ENCODE measurements around the gene DTX2.
"Not testable (repeated sequence)": the region's sequence is repeated elsewhere in the genome, so short reads cannot be mapped to it uniquely, and the experiment has no call there.

The DTX2 gene

GRCh38 chr7:76480403-76481253 is 19.1 kb downstream of the DTX2 start:
- not testable (repeated sequence) for H3K4me2 ChIP-seq; H3K27ac ChIP-seq; H3K79me2 ChIP-seq (ENCODE audit: insufficient read depth, low read depth); H4K20me1 ChIP-seq (ENCODE audit: insufficient read depth); H3K9ac ChIP-seq; H3K36me3 ChIP-seq (ENCODE audit: insufficient read depth); H3K27me3 ChIP-seq (ENCODE audit: insufficient read depth, low read depth); H3K4me1 ChIP-seq (ENCODE audit: low read depth, poor library complexity, severe bottlenecking); H3K4me3 ChIP-seq (IDR thresholded peaks at IDR 0.05; ENCODE audit: insufficient read depth, low read depth, low read length); H2AFZ ChIP-seq (ENCODE audit: low read depth)

- not testable (repeated sequence) for H3K27me3 ChIP-seq (ENCODE audit: insufficient read depth, low read depth); H3K27ac ChIP-seq; H3K4me3 ChIP-seq (IDR thresholded peaks at IDR 0.05; ENCODE audit: insufficient read depth, low read depth, low read length)
Observed at GRCh38 chr7:76482660-76483059, 21.2 kb downstream of the DTX2 start.

GRCh38 chr7:76483081-76483480 is 21.6 kb downstream of the DTX2 start:
- not testable (repeated sequence) for H2AFZ ChIP-seq (ENCODE audit: low read depth); H3K4me3 ChIP-seq (IDR thresholded peaks at IDR 0.05; ENCODE audit: insufficient read depth, low read depth, low read length); H3K4me1 ChIP-seq (ENCODE audit: low read depth, poor library complexity, severe bottlenecking); H4K20me1 ChIP-seq (ENCODE audit: insufficient read depth); H3K79me2 ChIP-seq (ENCODE audit: insufficient read depth, low read depth); H3K27me3 ChIP-seq (ENCODE audit: insufficient read depth, low read depth); H3K27ac ChIP-seq; H3K9ac ChIP-seq; H3K4me2 ChIP-seq; H3K36me3 ChIP-seq (ENCODE audit: insufficient read depth)

More at GRCh38 chr7:76482660-76483059, 21.2 kb downstream of the DTX2 start:
- H3K4me2 ChIP-seq; H3K9ac ChIP-seq; H2AFZ ChIP-seq (ENCODE audit: low read depth); H4K20me1 ChIP-seq (ENCODE audit: insufficient read depth); H3K79me2 ChIP-seq (ENCODE audit: insufficient read depth, low read depth); H3K4me1 ChIP-seq (ENCODE audit: low read depth, poor library complexity, severe bottlenecking); H3K36me3 ChIP-seq (ENCODE audit: insufficient read depth): not testable (repeated sequence)

- H3K36me3 ChIP-seq (ENCODE audit: insufficient read depth); H3K4me1 ChIP-seq (ENCODE audit: low read depth, poor library complexity, severe bottlenecking); H3K4me3 ChIP-seq (IDR thresholded peaks at IDR 0.05; ENCODE audit: insufficient read depth, low read depth, low read length); H4K20me1 ChIP-seq (ENCODE audit: insufficient read depth); H3K27me3 ChIP-seq (ENCODE audit: insufficient read depth, low read depth); H3K27ac ChIP-seq; H3K4me2 ChIP-seq; H2AFZ ChIP-seq (ENCODE audit: low read depth); H3K9ac ChIP-seq; H3K79me2 ChIP-seq (ENCODE audit: insufficient read depth, low read depth): not testable (repeated sequence)
Observed at GRCh38 chr7:76484456-76484855, 22.9 kb downstream of the DTX2 start.

- H3K4me1 ChIP-seq (ENCODE audit: low read depth, poor library complexity, severe bottlenecking); H3K27me3 ChIP-seq (ENCODE audit: insufficient read depth, low read depth); H2AFZ ChIP-seq (ENCODE audit: low read depth); H3K36me3 ChIP-seq (ENCODE audit: insufficient read depth); H3K27ac ChIP-seq; H4K20me1 ChIP-seq (ENCODE audit: insufficient read depth); H3K9ac ChIP-seq; H3K4me3 ChIP-seq (IDR thresholded peaks at IDR 0.05; ENCODE audit: insufficient read depth, low read depth, low read length); H3K79me2 ChIP-seq (ENCODE audit: insufficient read depth, low read depth); H3K4me2 ChIP-seq: not testable (repeated sequence)
Observed at GRCh38 chr7:76485822-76486610, 24.5 kb downstream of the DTX2 start.

- not testable (repeated sequence) for H3K4me3 ChIP-seq (IDR thresholded peaks at IDR 0.05; ENCODE audit: insufficient read depth, low read depth, low read length); H3K79me2 ChIP-seq (ENCODE audit: insufficient read depth, low read depth); H2AFZ ChIP-seq (ENCODE audit: low read depth)
Observed at GRCh38 chr7:76486618-76487017, 25.1 kb downstream of the DTX2 start.

GRCh38 chr7:76487969-76488368 is 26.5 kb downstream of the DTX2 start:
- not testable (repeated sequence) for H3K36me3 ChIP-seq (ENCODE audit: insufficient read depth); H3K27ac ChIP-seq; H3K79me2 ChIP-seq (ENCODE audit: insufficient read depth, low read depth); H3K9ac ChIP-seq; H3K4me3 ChIP-seq (IDR thresholded peaks at IDR 0.05; ENCODE audit: insufficient read depth, low read depth, low read length); H4K20me1 ChIP-seq (ENCODE audit: insufficient read depth); H2AFZ ChIP-seq (ENCODE audit: low read depth); H3K27me3 ChIP-seq (ENCODE audit: insufficient read depth, low read depth); H3K4me2 ChIP-seq; H3K4me1 ChIP-seq (ENCODE audit: low read depth, poor library complexity, severe bottlenecking)

More at GRCh38 chr7:76486618-76487017, 25.1 kb downstream of the DTX2 start:
- H3K27me3 ChIP-seq (ENCODE audit: insufficient read depth, low read depth); H3K9ac ChIP-seq; H3K4me2 ChIP-seq; H4K20me1 ChIP-seq (ENCODE audit: insufficient read depth); H3K27ac ChIP-seq; H3K4me1 ChIP-seq (ENCODE audit: low read depth, poor library complexity, severe bottlenecking); H3K36me3 ChIP-seq (ENCODE audit: insufficient read depth): not testable (repeated sequence)

GRCh38 chr7:76492139-76492538 is 30.6 kb downstream of the DTX2 start:
- not testable (repeated sequence) for H4K20me1 ChIP-seq (ENCODE audit: insufficient read depth); H3K27ac ChIP-seq; H3K27me3 ChIP-seq (ENCODE audit: insufficient read depth, low read depth); H3K4me1 ChIP-seq (ENCODE audit: low read depth, poor library complexity, severe bottlenecking); H3K4me3 ChIP-seq (IDR thresholded peaks at IDR 0.05; ENCODE audit: insufficient read depth, low read depth, low read length); H3K79me2 ChIP-seq (ENCODE audit: insufficient read depth, low read depth); H3K4me2 ChIP-seq; H2AFZ ChIP-seq (ENCODE audit: low read depth); H3K9ac ChIP-seq; H3K36me3 ChIP-seq (ENCODE audit: insufficient read depth)

GRCh38 chr7:76495717-76496116 is 34.2 kb downstream of the DTX2 start:
- H3K4me1 ChIP-seq (ENCODE audit: low read depth, poor library complexity, severe bottlenecking); H3K4me3 ChIP-seq (IDR thresholded peaks at IDR 0.05; ENCODE audit: insufficient read depth, low read depth, low read length); H3K79me2 ChIP-seq (ENCODE audit: insufficient read depth, low read depth): not testable (repeated sequence)

GRCh38 chr7:76497918-76498582 is 36.5 kb downstream of the DTX2 start:
- not testable (repeated sequence) for H3K4me3 ChIP-seq (IDR thresholded peaks at IDR 0.05; ENCODE audit: insufficient read depth, low read depth, low read length); H3K79me2 ChIP-seq (ENCODE audit: insufficient read depth, low read depth); H3K27me3 ChIP-seq (ENCODE audit: insufficient read depth, low read depth); H3K27ac ChIP-seq; H3K36me3 ChIP-seq (ENCODE audit: insufficient read depth); H2AFZ ChIP-seq (ENCODE audit: low read depth); H3K9ac ChIP-seq; H4K20me1 ChIP-seq (ENCODE audit: insufficient read depth); H3K4me2 ChIP-seq; H3K4me1 ChIP-seq (ENCODE audit: low read depth, poor library complexity, severe bottlenecking)

More at GRCh38 chr7:76495717-76496116, 34.2 kb downstream of the DTX2 start:
- H3K27ac ChIP-seq; H3K4me2 ChIP-seq; H3K27me3 ChIP-seq (ENCODE audit: insufficient read depth, low read depth); H4K20me1 ChIP-seq (ENCODE audit: insufficient read depth); H3K36me3 ChIP-seq (ENCODE audit: insufficient read depth); H2AFZ ChIP-seq (ENCODE audit: low read depth); H3K9ac ChIP-seq: not testable (repeated sequence)

All from KMS-11 (cell line).